Spinal cord (tissue), 10 donors: ENCODE results near the gene ERBB4. TPM values are rescaled to one million over a fixed set of nuclear protein-coding genes. Genes with fewer than 3 reads are reported as not detected.

Experiments used
- DNase-seq, 6 donors: peaks; one replicate each; pipeline versions ENCODE4 v3.0.0 to v3.0.0-alpha.2; 2013 to 2015; ENCODE audit warnings: low spot score in 6 of 6, low read depth in 4 of 6
- H3K27ac ChIP-seq: one replicate; pipeline ENCODE4 v1.5.1; 2013; ENCODE audit warnings: low read depth, low read length, control low read depth
- H3K27me3 ChIP-seq: one replicate; pipeline ENCODE4 v1.6.1; 2013; ENCODE audit warnings: low read length; ENCODE audit not compliant: control insufficient read depth, insufficient read depth
- H3K36me3 ChIP-seq: one replicate; pipeline ENCODE4 v1.6.1; 2013; ENCODE audit warnings: low read length; ENCODE audit not compliant: control insufficient read depth, insufficient read depth
- H3K4me1 ChIP-seq: one replicate; pipeline ENCODE4 v1.6.1; 2013; ENCODE audit warnings: low read length; ENCODE audit not compliant: control insufficient read depth, insufficient read depth
- H3K4me3 ChIP-seq: one replicate; pipeline ENCODE4 v1.5.1; 2013; ENCODE audit warnings: low read depth, low read length, control low read depth
- H3K9me3 ChIP-seq: one replicate; pipeline ENCODE4 v1.6.1; 2013; ENCODE audit warnings: low read length; ENCODE audit not compliant: control insufficient read depth, insufficient read depth
- WGBS: methylation state at CpG from one replicate; pipeline ENCODE4 v1.1.5; 2013; ENCODE audit warnings: missing lambda C conversion rate; ENCODE audit not compliant: insufficient coverage; 5-methylcytosine and 5-hydroxymethylcytosine counted together
- polyA plus RNA-seq, 2 donors: library from polyadenylated mRNA; unstranded; fragments of 120-200 nt; gene quantifications; one replicate each; pipeline ENCODE4 v1.2.1, GENCODE V29; 2013; ENCODE audit not compliant: insufficient read length in 2 of 2
- total RNA-seq, 2 donors: library from RNA; depleted of rRNA in 1 of 2; stranded (reverse); fragments of 120-200 nt in 1 of 2; fragments of >200 nt in 1 of 2; gene quantifications; one replicate each; pipeline versions ENCODE4 v1.2.3 to v1.2.4, GENCODE V29; 2013 to 2014
- donor health status: healthy.

The ERBB4 gene
- total and polyA plus RNA-seq, 4 donors: 14.4 to 41.7 (median 20.8) TPM

DNA sequence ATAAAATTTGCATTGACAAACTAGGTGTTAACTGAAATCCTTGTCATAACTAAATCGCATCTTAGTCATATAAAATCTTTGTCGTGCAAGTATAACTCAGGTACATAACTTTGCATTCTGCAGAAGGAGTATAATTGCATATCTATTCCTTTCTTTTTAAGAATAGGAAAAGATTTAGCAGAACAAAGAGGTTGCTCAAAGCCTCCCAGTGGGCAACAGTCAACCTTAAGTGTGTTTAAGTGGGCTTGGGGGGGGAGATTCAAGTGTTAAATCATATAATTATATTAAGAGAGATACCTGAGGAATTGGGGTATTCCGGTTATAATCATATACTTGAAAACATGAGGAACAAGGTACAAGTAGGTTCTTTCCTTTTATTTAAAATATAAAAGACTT is 1068.9 kb downstream of the ERBB4 start:
- DNase-seq: no peak
- Histone ChIP-seq H3K27ac (no peak overlapping the region), H3K4me1 (peaks cover 4% of the 10 kb centered on the region), H3K36me3 (no peaks in the 10 kb centered on the region), H3K4me3 (no peak overlapping the region), H3K9me3 (no peaks in the 10 kb centered on the region), H3K27me3 (no peaks in the 10 kb centered on the region)
- no CpG with 5 or more reads among the region's 3 CpGs for WGBS

- H3K4me1 ChIP-seq: peaks cover 4% of the 10 kb centered on the region
- DNase-seq: peak in 2 of 6 donors; percentile 25 to 76
- WGBS: 22% methylated on average over 3 of the region's 4 CpGs
- no peaks in the 10 kb centered on the region for H3K9me3 ChIP-seq
- no peaks in the 10 kb centered on the region for H3K36me3 ChIP-seq
- H3K4me3 ChIP-seq: no peak overlapping the region
- no peaks in the 10 kb centered on the region for H3K27me3 ChIP-seq
- no peak overlapping the region for H3K27ac ChIP-seq
Observed at GRCh38 chr2:211468877-211469663, 1069.5 kb downstream of the ERBB4 start.

- DNase-seq: no peak
- H3K4me1 ChIP-seq: peaks cover 4% of the 10 kb centered on the region
- H3K27ac ChIP-seq: no peak overlapping the region
- H3K9me3 ChIP-seq: no peaks in the 10 kb centered on the region
- no peaks in the 10 kb centered on the region for H3K36me3 ChIP-seq
- H3K4me3 ChIP-seq: no peak overlapping the region
- no peaks in the 10 kb centered on the region for H3K27me3 ChIP-seq
- WGBS: 100% methylated on average over 1 of the region's 4 CpGs
Observed at GRCh38 chr2:211468217-211468616, 1070.4 kb downstream of the ERBB4 start.

GRCh38 chr2:211463397-211463796 is 1075.2 kb downstream of the ERBB4 start:
- Histone ChIP-seq H3K9me3 (no peaks in the 10 kb centered on the region), H3K27ac (no peak overlapping the region), H3K36me3 (no peaks in the 10 kb centered on the region), H3K4me1 (no peaks in the 10 kb centered on the region), H3K4me3 (no peak overlapping the region), H3K27me3 (no peaks in the 10 kb centered on the region)
- WGBS: 67% methylated on average over 1 of the region's 3 CpGs
- DNase-seq: peak in 1 of 6 donors; percentile 57

DNA sequence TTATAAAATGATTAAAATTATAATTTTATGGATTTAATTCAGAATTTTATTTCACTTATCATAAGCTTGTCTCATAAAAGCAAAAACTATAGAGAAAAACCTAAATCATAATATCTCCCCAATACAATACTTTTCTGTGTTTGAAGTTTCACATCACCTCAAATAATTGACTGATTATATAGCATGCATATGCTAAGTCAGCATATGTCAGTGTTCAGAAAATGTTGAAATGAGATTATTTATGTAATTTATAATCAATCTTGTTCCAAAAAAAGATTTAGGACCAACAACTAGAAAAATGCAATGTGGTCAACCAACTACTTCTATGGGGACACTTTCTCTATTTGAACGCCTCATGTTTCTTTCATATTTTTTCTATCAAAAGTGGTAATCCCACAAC is 1079.6 kb downstream of the ERBB4 start:
- no peak overlapping the region for H3K4me3 ChIP-seq
- H3K36me3 ChIP-seq: no peaks in the 10 kb centered on the region
- H3K4me1 ChIP-seq: peaks cover 3% of the 10 kb centered on the region
- no peaks in the 10 kb centered on the region for H3K27me3 ChIP-seq
- WGBS: no CpG with 5 or more reads among the region's 1 CpG
- H3K27ac ChIP-seq: no peak overlapping the region
- H3K9me3 ChIP-seq: no peaks in the 10 kb centered on the region
- no peak for DNase-seq

- DNase-seq: no peak
- Histone ChIP-seq H3K27ac (no peak overlapping the region), H3K4me1 (peaks cover 3% of the 10 kb centered on the region), H3K36me3 (no peaks in the 10 kb centered on the region), H3K27me3 (no peaks in the 10 kb centered on the region), H3K9me3 (no peaks in the 10 kb centered on the region), H3K4me3 (no peak overlapping the region)
- WGBS: no CpG with 5 or more reads among the region's 2 CpGs
Observed at GRCh38 chr2:211457325-211457724, 1081.3 kb downstream of the ERBB4 start.

GRCh38 chr2:211455216-211455841 is 1083.3 kb downstream of the ERBB4 start:
- Histone ChIP-seq H3K27ac (peak overlapping the region; percentile 19), H3K9me3 (no peaks in the 10 kb centered on the region), H3K4me1 (peaks cover 3% of the 10 kb centered on the region), H3K4me3 (no peak overlapping the region), H3K36me3 (no peaks in the 10 kb centered on the region), H3K27me3 (no peaks in the 10 kb centered on the region)
- DNase-seq: peak; percentile 51 to 95 (median 62)
- 100% methylated on average over 1 of the region's 1 CpG for WGBS

- no peaks in the 10 kb centered on the region for H3K36me3 ChIP-seq
- H3K9me3 ChIP-seq: no peaks in the 10 kb centered on the region
- 8% methylated on average over 5 of the region's 6 CpGs for WGBS
- H3K4me3 ChIP-seq: no peak overlapping the region
- no peaks in the 10 kb centered on the region for H3K27me3 ChIP-seq
- DNase-seq: peak in 4 of 6 donors; percentile 40 to 84 (median 59)
- peak overlapping the region; percentile 19 for H3K27ac ChIP-seq
- peaks cover 3% of the 10 kb centered on the region for H3K4me1 ChIP-seq
Observed at GRCh38 chr2:211454679-211455078, 1083.9 kb downstream of the ERBB4 start.

DNA sequence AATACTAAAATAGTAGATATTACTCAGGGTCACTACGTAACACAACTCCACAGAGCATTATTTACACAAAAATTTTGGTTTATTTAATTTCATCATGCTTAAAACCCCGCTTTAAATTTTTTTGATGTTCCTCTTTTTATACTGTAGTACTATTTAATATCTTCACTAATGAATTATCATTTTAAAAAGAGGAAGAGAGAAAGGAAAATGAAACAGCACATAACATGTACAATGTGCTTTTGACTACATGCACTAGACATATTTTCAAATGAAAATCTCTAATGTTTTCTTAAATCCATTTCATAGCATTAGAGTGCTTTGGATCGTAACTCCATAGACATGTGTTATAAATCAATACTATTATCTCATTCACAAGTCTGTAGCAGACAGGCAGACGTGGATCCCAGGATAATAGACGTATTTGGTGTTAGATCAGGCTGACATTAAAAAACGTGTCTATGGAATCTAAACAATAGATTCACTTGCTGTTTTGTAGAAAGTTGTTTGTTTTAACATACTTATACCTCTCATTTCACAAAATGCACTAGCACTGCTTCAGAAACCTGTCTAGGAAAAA is 1085.2 kb downstream of the ERBB4 start:
- Histone ChIP-seq H3K27ac (no peak overlapping the region), H3K36me3 (no peaks in the 10 kb centered on the region), H3K27me3 (no peaks in the 10 kb centered on the region), H3K4me1 (peaks cover 3% of the 10 kb centered on the region), H3K9me3 (no peaks in the 10 kb centered on the region), H3K4me3 (no peak overlapping the region)
- DNase-seq: peak in 1 of 6 donors; percentile 36
- whole genome bisulfite sequencing: no CpG with 5 or more reads among the region's 6 CpGs
